ENCODE data around the gene MBNL3. TPM values are rescaled to one million over a fixed set of nuclear protein-coding genes. Genes with fewer than 3 reads are reported as not detected.

Gene MBNL3
- total RNA-seq, 1 experiment from 2014 or later = 0.39 TPM

DNA sequence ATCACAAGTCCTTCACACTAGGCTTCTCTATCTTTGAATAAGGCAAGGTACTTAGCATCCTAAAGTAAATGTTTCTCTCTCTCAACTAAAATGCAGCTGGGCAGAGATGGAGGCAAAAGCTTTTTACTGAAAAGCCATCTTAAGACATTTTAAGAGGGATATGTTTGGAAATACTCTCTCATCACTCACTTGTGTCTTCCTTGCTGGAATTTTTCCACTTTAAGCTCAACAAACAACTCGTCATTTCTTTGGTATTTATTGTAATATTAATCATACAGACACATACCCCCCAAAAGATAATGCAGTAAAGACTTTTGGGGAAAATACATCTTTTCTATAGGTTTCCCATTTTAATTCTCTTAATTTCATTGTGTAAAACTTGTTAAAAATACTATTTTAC, 16.4 kb downstream of the MBNL3 start:
- no peak overlapping the region for H3K27ac ChIP-seq (ENCODE audit: low read length)
- no peaks in the 10 kb centered on the region for H3K9me3 ChIP-seq (ENCODE audit: control insufficient read depth, insufficient read depth, low read depth, low read length)
- H3K27me3 ChIP-seq (ENCODE audit: control insufficient read depth, insufficient read depth, low read length) = peaks cover 13% of the 10 kb centered on the region; the same call in 1 of the 2 replicates
- ATAC-seq (no peak), DNase-seq (ENCODE audit: low read depth, low spot score) (no peak)
- no peak overlapping the region for H3K4me3 ChIP-seq (ENCODE audit: low read depth in 2 of 2, low read length in 2 of 2)
- BruUV-seq (replicated peaks) = no TSS peak
- in situ Hi-C loops (cut with HindIII; ENCODE audit: low pct_unique_long_range_greater_than_20kb, low sequenced_read_pairs) (no loop called here), intact Hi-C loops (cut with micrococcal nuclease; ENCODE audit: unreplicated experiment) (no loop called here)
- CTCF ChIA-PET = no interaction called here
- H3K4me1 ChIP-seq (ENCODE audit: control insufficient read depth, insufficient read depth, low read length) = no peaks in the 10 kb centered on the region
- POLR2A ChIA-PET = no interaction called here
- no peaks in the 10 kb centered on the region for H3K36me3 ChIP-seq (ENCODE audit: control insufficient read depth, insufficient read depth, low read length)
- no peak for TF ChIP-seq POLR2AphosphoS5 (IDR thresholded peaks at IDR 0.05; ENCODE audit: low read depth, low read length)
- no peak for TF ChIP-seq TCF7L2 (IDR thresholded peaks at IDR 0.05; ENCODE audit: low read depth, low read length)
- no peak for TF ChIP-seq SIN3A (IDR thresholded peaks at IDR 0.05; ENCODE audit: borderline replicate concordance, insufficient read depth, low read depth, low read length)
- TF ChIP-seq, protein P1, sequence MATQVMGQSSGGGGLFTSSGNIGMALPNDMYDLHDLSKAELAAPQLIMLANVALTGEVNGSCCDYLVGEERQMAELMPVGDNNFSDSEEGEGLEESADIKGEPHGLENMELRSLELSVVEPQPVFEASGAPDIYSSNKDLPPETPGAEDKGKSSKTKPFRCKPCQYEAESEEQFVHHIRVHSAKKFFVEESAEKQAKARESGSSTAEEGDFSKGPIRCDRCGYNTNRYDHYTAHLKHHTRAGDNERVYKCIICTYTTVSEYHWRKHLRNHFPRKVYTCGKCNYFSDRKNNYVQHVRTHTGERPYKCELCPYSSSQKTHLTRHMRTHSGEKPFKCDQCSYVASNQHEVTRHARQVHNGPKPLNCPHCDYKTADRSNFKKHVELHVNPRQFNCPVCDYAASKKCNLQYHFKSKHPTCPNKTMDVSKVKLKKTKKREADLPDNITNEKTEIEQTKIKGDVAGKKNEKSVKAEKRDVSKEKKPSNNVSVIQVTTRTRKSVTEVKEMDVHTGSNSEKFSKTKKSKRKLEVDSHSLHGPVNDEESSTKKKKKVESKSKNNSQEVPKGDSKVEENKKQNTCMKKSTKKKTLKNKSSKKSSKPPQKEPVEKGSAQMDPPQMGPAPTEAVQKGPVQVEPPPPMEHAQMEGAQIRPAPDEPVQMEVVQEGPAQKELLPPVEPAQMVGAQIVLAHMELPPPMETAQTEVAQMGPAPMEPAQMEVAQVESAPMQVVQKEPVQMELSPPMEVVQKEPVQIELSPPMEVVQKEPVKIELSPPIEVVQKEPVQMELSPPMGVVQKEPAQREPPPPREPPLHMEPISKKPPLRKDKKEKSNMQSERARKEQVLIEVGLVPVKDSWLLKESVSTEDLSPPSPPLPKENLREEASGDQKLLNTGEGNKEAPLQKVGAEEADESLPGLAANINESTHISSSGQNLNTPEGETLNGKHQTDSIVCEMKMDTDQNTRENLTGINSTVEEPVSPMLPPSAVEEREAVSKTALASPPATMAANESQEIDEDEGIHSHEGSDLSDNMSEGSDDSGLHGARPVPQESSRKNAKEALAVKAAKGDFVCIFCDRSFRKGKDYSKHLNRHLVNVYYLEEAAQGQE (IDR thresholded peaks at IDR 0.05; ENCODE audit: insufficient read depth in 1 of 2, low read depth in 2 of 2, low read length in 1 of 2) = no peak
- TF ChIP-seq, protein P2, sequence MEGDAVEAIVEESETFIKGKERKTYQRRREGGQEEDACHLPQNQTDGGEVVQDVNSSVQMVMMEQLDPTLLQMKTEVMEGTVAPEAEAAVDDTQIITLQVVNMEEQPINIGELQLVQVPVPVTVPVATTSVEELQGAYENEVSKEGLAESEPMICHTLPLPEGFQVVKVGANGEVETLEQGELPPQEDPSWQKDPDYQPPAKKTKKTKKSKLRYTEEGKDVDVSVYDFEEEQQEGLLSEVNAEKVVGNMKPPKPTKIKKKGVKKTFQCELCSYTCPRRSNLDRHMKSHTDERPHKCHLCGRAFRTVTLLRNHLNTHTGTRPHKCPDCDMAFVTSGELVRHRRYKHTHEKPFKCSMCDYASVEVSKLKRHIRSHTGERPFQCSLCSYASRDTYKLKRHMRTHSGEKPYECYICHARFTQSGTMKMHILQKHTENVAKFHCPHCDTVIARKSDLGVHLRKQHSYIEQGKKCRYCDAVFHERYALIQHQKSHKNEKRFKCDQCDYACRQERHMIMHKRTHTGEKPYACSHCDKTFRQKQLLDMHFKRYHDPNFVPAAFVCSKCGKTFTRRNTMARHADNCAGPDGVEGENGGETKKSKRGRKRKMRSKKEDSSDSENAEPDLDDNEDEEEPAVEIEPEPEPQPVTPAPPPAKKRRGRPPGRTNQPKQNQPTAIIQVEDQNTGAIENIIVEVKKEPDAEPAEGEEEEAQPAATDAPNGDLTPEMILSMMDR (IDR thresholded peaks at IDR 0.05) = no peak

DNA sequence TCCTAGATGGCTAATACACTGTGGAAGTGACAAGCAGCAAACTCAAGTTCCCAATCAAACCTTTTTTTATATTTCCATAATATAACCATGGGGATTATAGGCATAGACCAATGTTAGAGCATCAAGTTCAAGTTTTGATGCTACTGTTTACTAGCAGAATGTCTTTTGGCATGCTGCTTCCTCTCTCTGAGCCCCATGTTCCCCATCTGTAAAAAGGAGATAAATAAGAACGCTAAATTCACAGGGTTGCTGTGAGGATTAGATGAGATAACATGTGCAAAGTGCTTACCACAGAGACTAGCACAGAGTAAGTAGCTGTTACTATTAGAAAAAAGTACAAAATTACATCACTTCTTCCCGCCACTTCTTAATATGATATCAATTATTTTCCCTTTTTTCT, 18.0 kb downstream of the MBNL3 start:
- intact Hi-C loops (cut with micrococcal nuclease; ENCODE audit: unreplicated experiment) = no loop called here
- in situ Hi-C loops (cut with HindIII; ENCODE audit: low pct_unique_long_range_greater_than_20kb, low sequenced_read_pairs) = no loop called here
- Histone ChIP-seq H3K9me3 (ENCODE audit: control insufficient read depth, insufficient read depth, low read depth, low read length) (no peaks in the 10 kb centered on the region), H3K27me3 (ENCODE audit: control insufficient read depth, insufficient read depth, low read length) (peaks cover 13% of the 10 kb centered on the region; the same call in 1 of the 2 replicates), H3K4me3 (ENCODE audit: low read depth in 2 of 2, low read length in 2 of 2) (no peak overlapping the region), H3K27ac (ENCODE audit: low read length) (no peak overlapping the region), H3K4me1 (ENCODE audit: control insufficient read depth, insufficient read depth, low read length) (no peaks in the 10 kb centered on the region), H3K36me3 (ENCODE audit: control insufficient read depth, insufficient read depth, low read length) (no peaks in the 10 kb centered on the region)
- TF ChIP-seq, protein P1 (IDR thresholded peaks at IDR 0.05; ENCODE audit: insufficient read depth in 1 of 2, low read depth in 2 of 2, low read length in 1 of 2) = no peak
- no peak for TF ChIP-seq POLR2AphosphoS5 (IDR thresholded peaks at IDR 0.05; ENCODE audit: low read depth, low read length)
- no peak for TF ChIP-seq SIN3A (IDR thresholded peaks at IDR 0.05; ENCODE audit: borderline replicate concordance, insufficient read depth, low read depth, low read length)
- TF ChIP-seq TCF7L2 (IDR thresholded peaks at IDR 0.05; ENCODE audit: low read depth, low read length) = no peak
- TF ChIP-seq, protein P2 (IDR thresholded peaks at IDR 0.05) = no peak
- BruUV-seq (replicated peaks) = no TSS peak
- ATAC-seq (no peak), DNase-seq (ENCODE audit: low read depth, low spot score) (no peak)
- ChIA-PET CTCF (no interaction called here), POLR2A (no interaction called here)
